GM12873 (cell line): ENCODE results near the gene FAM13C.

Source experiments
- CTCF ChIP-seq: IDR thresholded peaks from 2 replicates; pipeline ENCODE4 v1.5.1; 2012; ENCODE audit warnings: low read depth, mild to moderate bottlenecking, moderate library complexity, low read length, control low read depth; ENCODE audit not compliant: insufficient read depth; ENCODE audit errors: missing control alignments

The FAM13C gene

GRCh38 chr10:59271160-59271559 lies 91.2 kb downstream of the FAM13C start:
- TF ChIP-seq CTCF = no peak

GRCh38 chr10:59270492-59270891 lies 91.9 kb downstream of the FAM13C start:
- no peak for TF ChIP-seq CTCF

GRCh38 chr10:59269651-59270050 lies 92.7 kb downstream of the FAM13C start:
- no peak for TF ChIP-seq CTCF

- TF ChIP-seq CTCF = no peak
Measured at GRCh38 chr10:59268460-59268859, 93.9 kb downstream of the FAM13C start.

- no peak for TF ChIP-seq CTCF
Measured at GRCh38 chr10:59266321-59266720, 96.0 kb downstream of the FAM13C start.

- TF ChIP-seq CTCF = no peak
Measured at GRCh38 chr10:59265141-59265540, 97.2 kb downstream of the FAM13C start.

GRCh38 chr10:59258890-59259289 lies 103.5 kb downstream of the FAM13C start:
- no peak for TF ChIP-seq CTCF
